Measurements from ENCODE around the gene BUB1B. TPM values are rescaled to one million over a fixed set of nuclear protein-coding genes. Genes with fewer than 3 reads are reported as not detected.

BUB1B gene
- total RNA-seq, 1 experiment from 2014 or later, result 73.0 TPM

DNA sequence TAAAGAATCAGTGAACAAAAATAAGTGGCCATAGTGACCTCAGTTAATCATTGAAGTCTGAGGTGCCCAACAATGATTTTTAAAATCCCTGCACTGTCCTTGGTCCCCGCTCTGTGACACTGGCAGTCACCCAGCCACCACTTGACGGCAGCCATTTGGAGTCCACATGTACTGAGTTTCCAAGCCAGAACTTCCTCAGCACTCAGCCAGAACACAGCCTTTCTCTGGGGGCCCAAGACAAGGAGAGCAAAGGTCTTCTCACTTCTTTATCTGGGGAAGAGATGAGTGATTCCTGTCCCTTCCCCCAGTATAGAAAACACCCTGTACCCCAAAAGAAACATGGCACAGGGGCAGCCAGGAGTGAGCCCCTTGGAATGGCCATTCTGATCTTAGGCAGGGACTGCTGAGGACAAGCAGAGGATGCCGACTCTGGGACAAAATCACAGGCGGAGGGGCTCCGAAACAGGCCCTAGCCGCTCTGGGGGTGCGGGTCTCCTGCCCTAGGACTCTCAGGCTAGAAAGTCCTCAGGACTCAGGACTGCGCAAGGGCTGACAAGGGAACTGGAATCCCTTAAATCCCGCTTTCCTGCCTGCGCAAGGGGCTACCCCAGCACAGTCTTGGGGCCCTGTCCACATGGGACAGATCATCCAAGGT lies 90.7 kb downstream of the BUB1B start:
- Histone ChIP-seq H3K9ac (ENCODE audit: low read length) (peak overlapping the region; percentile 79; the same call in 1 of the 2 replicates), H3K9me2 (replicated peaks; ENCODE audit: low read length) (no peaks in the 10 kb centered on the region), H3K27ac (ENCODE audit: low read length) (no peak overlapping the region), H3K4me3 (ENCODE audit: low read length) (peak overlapping the region; percentile 87; the same call in 1 of the 2 replicates), H3K4me1 (ENCODE audit: insufficient read depth, low read length) (peaks cover 36% of the 10 kb centered on the region), H2AFZ (ENCODE audit: low read length) (peak overlapping the region; percentile 94), H4K20me1 (ENCODE audit: low read length) (no peaks in the 10 kb centered on the region), H3K79me2 (ENCODE audit: low read length) (peaks cover 17% of the 10 kb centered on the region), H3K9me3 (ENCODE audit: low read length) (no peaks in the 10 kb centered on the region), H3K4me2 (ENCODE audit: low read length) (peak overlapping the region; percentile 99), H3F3A (ENCODE audit: low read length, unreplicated experiment) (peaks cover 6% of the 10 kb centered on the region), H3K27me3 (ENCODE audit: low read length) (no peaks in the 10 kb centered on the region), H3K36me3 (ENCODE audit: low read depth, low read length) (no peaks in the 10 kb centered on the region)
- DNase-seq (no peak), ATAC-seq (no peak)
- POLR2A ChIA-PET (ENCODE audit: unreplicated experiment), result no interaction called here
- TF ChIP-seq EZH2phosphoT487 (IDR thresholded peaks at IDR 0.05; ENCODE audit: borderline replicate concordance, low read length) (no peak), EZH2 (IDR thresholded peaks at IDR 0.05; ENCODE audit: low read length, unreplicated experiment) (no peak)
- TF ChIP-seq, protein P1, sequence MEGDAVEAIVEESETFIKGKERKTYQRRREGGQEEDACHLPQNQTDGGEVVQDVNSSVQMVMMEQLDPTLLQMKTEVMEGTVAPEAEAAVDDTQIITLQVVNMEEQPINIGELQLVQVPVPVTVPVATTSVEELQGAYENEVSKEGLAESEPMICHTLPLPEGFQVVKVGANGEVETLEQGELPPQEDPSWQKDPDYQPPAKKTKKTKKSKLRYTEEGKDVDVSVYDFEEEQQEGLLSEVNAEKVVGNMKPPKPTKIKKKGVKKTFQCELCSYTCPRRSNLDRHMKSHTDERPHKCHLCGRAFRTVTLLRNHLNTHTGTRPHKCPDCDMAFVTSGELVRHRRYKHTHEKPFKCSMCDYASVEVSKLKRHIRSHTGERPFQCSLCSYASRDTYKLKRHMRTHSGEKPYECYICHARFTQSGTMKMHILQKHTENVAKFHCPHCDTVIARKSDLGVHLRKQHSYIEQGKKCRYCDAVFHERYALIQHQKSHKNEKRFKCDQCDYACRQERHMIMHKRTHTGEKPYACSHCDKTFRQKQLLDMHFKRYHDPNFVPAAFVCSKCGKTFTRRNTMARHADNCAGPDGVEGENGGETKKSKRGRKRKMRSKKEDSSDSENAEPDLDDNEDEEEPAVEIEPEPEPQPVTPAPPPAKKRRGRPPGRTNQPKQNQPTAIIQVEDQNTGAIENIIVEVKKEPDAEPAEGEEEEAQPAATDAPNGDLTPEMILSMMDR (conservative IDR thresholded peaks at IDR 0.05; ENCODE audit: low read depth, low read length), result no peak
- BruUV-seq (replicated peaks), result TSS peak; percentile 30
- intact Hi-C loops (cut with micrococcal nuclease), result loop anchor here (2.0 kb wide), 1 partner anchor 15 kb away; no protein-coding TSS in a partner anchor
- CTCF ChIA-PET, result no interaction called here

DNA sequence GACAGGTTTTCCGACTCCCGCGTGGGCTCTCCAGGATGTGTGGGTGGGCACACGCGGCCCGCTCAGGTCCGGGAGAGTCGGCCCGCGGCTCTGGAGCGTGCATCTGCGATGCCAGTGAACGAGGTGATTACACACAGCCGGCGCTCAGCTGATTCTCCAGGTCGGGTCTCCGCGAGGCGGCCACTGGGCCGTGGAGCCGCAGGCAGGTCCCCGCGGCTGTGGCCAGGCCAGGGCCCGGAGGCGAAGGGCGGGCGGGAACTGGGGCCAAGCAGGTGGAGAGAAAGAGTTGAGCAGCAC lies 91.2 kb downstream of the BUB1B start:
- peak overlapping the region; percentile 99 for H3K4me2 ChIP-seq (ENCODE audit: low read length)
- no peaks in the 10 kb centered on the region for H3K36me3 ChIP-seq (ENCODE audit: low read depth, low read length)
- no peaks in the 10 kb centered on the region for H3K9me2 ChIP-seq (replicated peaks; ENCODE audit: low read length)
- H3K27me3 ChIP-seq (ENCODE audit: low read length), result no peaks in the 10 kb centered on the region
- H4K20me1 ChIP-seq (ENCODE audit: low read length), result no peaks in the 10 kb centered on the region
- H3K4me1 ChIP-seq (ENCODE audit: insufficient read depth, low read length), result peaks cover 36% of the 10 kb centered on the region
- H2AFZ ChIP-seq (ENCODE audit: low read length), result peak overlapping the region; percentile 94
- CTCF ChIA-PET, result no interaction called here
- ATAC-seq (no peak), DNase-seq (no peak)
- H3K27ac ChIP-seq (ENCODE audit: low read length), result no peak overlapping the region
- TF ChIP-seq EZH2phosphoT487 (IDR thresholded peaks at IDR 0.05; ENCODE audit: borderline replicate concordance, low read length) (no peak), EZH2 (IDR thresholded peaks at IDR 0.05; ENCODE audit: low read length, unreplicated experiment) (no peak)
- TF ChIP-seq, protein P1 (conservative IDR thresholded peaks at IDR 0.05; ENCODE audit: low read depth, low read length), result no peak
- POLR2A ChIA-PET (ENCODE audit: unreplicated experiment), result no interaction called here
- peak overlapping the region; percentile 79 for H3K9ac ChIP-seq (ENCODE audit: low read length)
- H3K79me2 ChIP-seq (ENCODE audit: low read length), result peaks cover 17% of the 10 kb centered on the region
- BruUV-seq (replicated peaks), result no TSS peak
- H3K9me3 ChIP-seq (ENCODE audit: low read length), result no peaks in the 10 kb centered on the region
- H3K4me3 ChIP-seq (ENCODE audit: low read length), result peak overlapping the region; percentile 87
- H3F3A ChIP-seq (ENCODE audit: low read length, unreplicated experiment), result peaks cover 6% of the 10 kb centered on the region
- intact Hi-C loops (cut with micrococcal nuclease), result loop anchor here (2.0 kb wide), 1 partner anchor 15 kb away; no protein-coding TSS in a partner anchor

DNA sequence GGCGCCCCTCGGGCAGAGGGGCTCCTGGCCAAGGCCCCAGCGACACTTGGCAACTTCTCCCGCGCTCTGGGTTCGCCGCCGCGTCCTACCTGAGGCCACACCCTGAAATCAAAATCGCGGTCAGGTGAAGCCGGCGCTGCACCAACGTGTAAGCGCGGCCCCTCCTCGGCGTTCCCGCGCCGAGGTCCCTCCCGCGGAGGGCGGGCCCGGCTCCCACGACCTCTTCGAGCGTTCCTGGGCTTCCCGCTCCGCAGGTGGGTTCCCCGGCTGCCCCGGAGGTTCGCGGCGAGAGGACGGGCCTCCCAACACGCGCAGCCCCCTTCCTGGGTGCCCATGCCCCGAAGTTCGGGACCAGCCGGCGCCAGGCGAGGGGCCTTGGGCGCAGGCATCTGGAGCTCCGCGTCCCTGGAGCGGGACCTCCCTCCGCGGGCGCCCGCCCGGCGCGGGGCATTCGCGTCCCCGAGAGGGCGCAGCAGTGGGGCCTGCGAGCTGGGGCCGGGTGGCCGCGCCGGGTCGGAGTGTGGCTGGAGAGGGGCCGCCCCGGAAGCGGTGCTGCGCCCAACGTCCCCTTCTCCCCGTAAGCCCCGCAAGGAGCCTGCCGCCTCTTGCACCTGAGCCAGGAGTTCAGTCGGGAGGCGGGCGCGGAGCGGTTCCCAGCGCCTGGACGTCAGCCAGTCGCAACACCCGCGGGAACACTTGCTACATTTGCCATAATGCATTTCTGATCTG lies 91.7 kb downstream of the BUB1B start:
- peak overlapping the region; percentile 99 for H3K4me2 ChIP-seq (ENCODE audit: low read length)
- TF ChIP-seq EZH2phosphoT487 (IDR thresholded peaks at IDR 0.05; ENCODE audit: borderline replicate concordance, low read length) (no peak), EZH2 (IDR thresholded peaks at IDR 0.05; ENCODE audit: low read length, unreplicated experiment) (no peak)
- TF ChIP-seq, protein P1 (conservative IDR thresholded peaks at IDR 0.05; ENCODE audit: low read depth, low read length), result 0 out of 2 replicates have a peak, but pooled peaks have one; percentile 21
- H3K9me3 ChIP-seq (ENCODE audit: low read length), result no peaks in the 10 kb centered on the region
- H3F3A ChIP-seq (ENCODE audit: low read length, unreplicated experiment), result peaks cover 6% of the 10 kb centered on the region
- H4K20me1 ChIP-seq (ENCODE audit: low read length), result no peaks in the 10 kb centered on the region
- H3K27me3 ChIP-seq (ENCODE audit: low read length), result no peaks in the 10 kb centered on the region
- no peak overlapping the region for H3K27ac ChIP-seq (ENCODE audit: low read length)
- DNase-seq, result peak; percentile 72
- H3K9ac ChIP-seq (ENCODE audit: low read length), result peak overlapping the region; percentile 79
- peaks cover 36% of the 10 kb centered on the region for H3K4me1 ChIP-seq (ENCODE audit: insufficient read depth, low read length)
- H2AFZ ChIP-seq (ENCODE audit: low read length), result peak overlapping the region; percentile 94
- H3K79me2 ChIP-seq (ENCODE audit: low read length), result peaks cover 17% of the 10 kb centered on the region
- BruUV-seq (replicated peaks), result no TSS peak
- POLR2A ChIA-PET (ENCODE audit: unreplicated experiment), result no interaction called here
- peak overlapping the region; percentile 87 for H3K4me3 ChIP-seq (ENCODE audit: low read length)
- no peaks in the 10 kb centered on the region for H3K36me3 ChIP-seq (ENCODE audit: low read depth, low read length)
- ATAC-seq, result peak; percentile 26
- H3K9me2 ChIP-seq (replicated peaks; ENCODE audit: low read length), result no peaks in the 10 kb centered on the region
- intact Hi-C loops (cut with micrococcal nuclease), result loop anchor here (2.0 kb wide), 1 partner anchor 14 kb away; no protein-coding TSS in a partner anchor
- CTCF ChIA-PET, result no interaction called here

All from PC-3 (cell line).